HG03442 (cell line): ENCODE measurements around the gene OR8J3.
"Not testable (repeated sequence)": the region's sequence is repeated elsewhere in the genome, so short reads cannot be mapped to it uniquely, and the experiment has no call there.

Experiments used
- ATAC-seq: cut with Tn5 transposase; IDR thresholded peaks from one replicate; pipeline ENCODE4 v1.9.1; 2021; ENCODE audit warnings: mild to moderate bottlenecking, moderate library complexity; ENCODE audit not compliant: unreplicated experiment

Gene OR8J3

DNA sequence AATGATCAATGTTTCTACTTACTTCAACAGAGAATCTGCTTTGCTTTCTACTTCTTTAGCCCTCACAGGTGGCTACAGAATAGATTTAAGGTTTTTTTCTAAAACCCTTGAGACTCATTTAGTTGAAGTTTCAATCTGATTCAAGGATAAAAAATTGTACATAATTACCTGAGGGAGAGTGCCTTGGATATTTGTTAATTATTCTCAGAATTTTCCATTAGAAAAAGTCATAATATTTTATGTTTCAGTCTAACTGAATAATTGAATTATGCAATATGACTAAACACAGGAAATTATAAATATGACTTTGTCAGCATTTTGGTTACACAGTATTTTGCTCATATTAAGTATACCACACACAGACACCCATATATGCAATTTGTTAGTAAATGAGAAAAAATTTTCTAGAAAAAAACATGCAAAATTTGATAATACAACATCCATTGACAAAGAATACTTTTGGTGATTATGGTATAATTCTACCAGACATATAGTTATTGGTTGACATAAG is at the start of gene OR8J3:
OR8J3 (minus strand) TSS at position 51 of the 511 bp plus-strand sequence. CDS start 2,483 bp downstream, outside the sequence.
- ATAC-seq: no peak

- ATAC-seq: no peak
These were observed 48.6 kb upstream of the OR8J3 start for GRCh38 chr11:56188602-56189001.

DNA sequence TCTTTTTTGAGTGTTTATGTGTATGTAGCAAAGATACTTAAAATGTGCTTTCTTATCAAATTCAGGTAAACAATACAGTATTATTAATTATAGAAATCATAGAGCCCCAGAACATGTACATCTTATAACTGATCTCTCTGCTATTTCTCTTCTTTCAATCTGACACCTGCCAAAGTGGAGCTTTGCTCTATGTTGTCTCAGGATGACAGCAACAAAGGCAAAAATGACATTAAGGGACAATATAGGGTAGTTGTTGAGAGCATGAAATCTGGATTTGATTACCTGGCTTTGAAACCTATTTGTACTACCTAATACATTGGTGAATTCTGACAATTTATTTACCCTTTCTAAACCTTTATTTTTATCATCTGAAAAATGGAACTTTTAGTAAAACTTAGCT is 43.5 kb upstream of the OR8J3 start:
- ATAC-seq: no peak

DNA sequence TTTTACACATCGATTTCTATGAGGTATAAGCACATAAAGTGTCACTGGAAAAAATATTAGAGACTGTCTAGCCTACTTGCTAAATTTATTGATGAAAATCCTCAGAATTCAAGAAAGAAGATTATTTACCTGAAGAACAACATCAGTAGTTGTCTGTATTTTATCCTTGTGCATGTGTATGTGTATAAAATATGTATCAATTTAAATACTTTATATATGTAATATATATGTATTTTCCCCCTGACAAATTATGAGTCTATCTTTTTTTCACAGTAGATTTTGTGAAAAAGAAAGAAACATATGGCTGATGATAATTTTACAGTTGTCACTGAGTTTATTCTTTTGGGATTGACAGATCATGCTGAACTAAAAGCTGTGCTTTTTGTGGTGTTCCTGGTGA is 36.3 kb upstream of the OR8J3 start, which contains the start of gene OR5J2:
OR5J2 (plus strand) TSS at position 301 of the 400 bp plus-strand sequence; CDS start at position 301, 0 bp downstream.
- ATAC-seq: no peak

- no peak for ATAC-seq
These were observed 32.3 kb upstream of the OR8J3 start for GRCh38 chr11:56172256-56172830.

GRCh38 chr11:56163804-56164203 is 23.8 kb upstream of the OR8J3 start:
- ATAC-seq: no peak

GRCh38 chr11:56160217-56160616 is 20.2 kb upstream of the OR8J3 start, which contains the start of gene OR8K5:
TSS of gene OR8K5 (minus strand) at chr11:56160317. CDS start at chr11:56160317, 0 bp downstream.
- ATAC-seq: no peak

GRCh38 chr11:56152333-56152732 is 12.3 kb upstream of the OR8J3 start:
- no peak for ATAC-seq

DNA sequence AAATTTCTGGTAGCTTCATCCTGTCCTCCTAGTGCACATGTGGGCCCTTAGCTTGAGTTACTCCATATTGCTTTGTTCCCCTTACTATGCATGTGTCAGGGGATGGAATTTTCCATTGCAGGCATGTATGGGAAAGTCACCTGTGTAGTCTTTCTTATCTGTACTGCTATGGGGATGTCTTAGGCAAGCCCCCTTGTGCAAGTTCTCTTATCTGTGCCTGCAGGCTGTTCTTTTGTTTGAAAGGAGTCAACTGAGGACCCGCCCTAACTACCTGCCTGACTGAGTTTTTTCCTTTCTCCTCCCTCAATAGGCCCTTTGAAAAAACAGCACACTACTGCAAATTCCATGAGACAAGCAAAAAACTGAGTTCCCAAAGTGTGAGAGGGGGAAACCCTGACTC is 11.4 kb upstream of the OR8J3 start:
- ATAC-seq: no peak

DNA sequence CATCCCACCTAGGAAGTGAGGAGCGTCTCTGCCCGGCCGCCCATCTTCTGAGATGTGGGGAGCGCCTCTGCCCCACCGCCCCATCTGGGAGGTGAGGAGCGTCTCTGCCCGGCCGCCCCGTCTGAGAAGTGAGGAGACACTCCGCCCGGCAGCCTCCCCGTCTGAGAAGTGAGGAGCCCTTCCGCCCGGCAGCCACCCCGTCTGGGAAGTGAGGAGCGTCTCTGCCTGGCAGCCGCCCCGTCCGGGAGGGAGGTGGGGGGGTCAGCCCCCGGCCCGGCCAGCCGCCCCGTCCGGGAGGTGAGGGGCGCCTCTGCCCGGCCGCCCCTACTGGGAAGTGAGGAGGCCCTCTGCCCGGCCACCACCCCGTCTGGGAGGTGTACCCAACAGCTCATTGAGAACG is 3.7 kb upstream of the OR8J3 start:
- ATAC-seq: not testable (repeated sequence)

DNA sequence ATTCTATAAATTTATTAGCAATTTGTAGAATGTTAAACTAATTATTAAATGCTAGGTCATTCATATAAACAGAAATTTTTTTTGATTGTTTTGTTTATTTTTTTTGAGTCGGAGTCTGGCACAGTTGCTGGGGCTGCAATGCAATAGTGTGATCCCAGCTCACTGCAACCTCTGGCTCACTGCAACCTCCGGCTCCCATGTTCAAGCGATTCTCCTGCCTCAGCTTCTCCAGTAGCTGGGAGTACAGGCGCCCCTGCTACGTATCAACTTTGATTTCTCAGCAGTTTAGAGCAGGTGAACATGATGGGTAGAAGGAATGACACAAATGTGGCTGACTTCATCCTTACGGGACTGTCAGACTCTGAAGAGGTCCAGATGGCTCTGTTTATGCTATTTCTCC is 17.9 kb downstream of the OR8J3 start, which contains the start of gene OR8H3:
OR8H3 (plus strand) TSS at position 301 of the 400 bp plus-strand sequence; CDS start at position 301, 0 bp downstream.
- ATAC-seq: no peak

GRCh38 chr11:56103210-56103737 is 36.7 kb downstream of the OR8J3 start, which contains the start of gene OR8H2:
TSS of gene OR8H2 (plus strand) at chr11:56103687. CDS start at chr11:56105043, 1,356 bp downstream.
- no peak for ATAC-seq

- no peak for ATAC-seq
These were observed 47.0 kb downstream of the OR8J3 start, which contains the start of gene OR8I2 for GRCh38 chr11:56093008-56093407. TSS of gene OR8I2 (plus strand) at chr11:56093308. CDS start at chr11:56093308, 0 bp downstream.

DNA sequence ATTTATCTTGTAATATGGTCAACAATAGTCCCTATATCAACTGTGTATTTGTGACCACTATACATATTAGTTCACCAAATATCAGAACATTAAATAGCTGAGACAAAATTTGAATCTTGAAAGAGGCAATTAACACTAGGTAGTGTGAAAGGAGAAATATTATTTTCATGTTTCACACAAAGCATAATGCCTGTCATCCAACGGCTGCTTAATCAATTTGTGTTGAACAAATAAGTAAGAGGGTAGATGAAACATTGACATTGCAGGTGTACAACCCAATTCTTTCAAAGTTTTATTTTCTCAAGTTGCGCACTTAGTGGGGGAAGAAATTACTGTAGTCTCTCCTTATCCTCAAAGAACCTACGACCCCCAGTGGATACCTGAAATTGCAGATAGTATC is 50.3 kb downstream of the OR8J3 start:
- no peak for ATAC-seq
